ENCODE data around the gene GJB5.
"Not testable (repeated sequence)": the region's sequence is repeated elsewhere in the genome, so short reads cannot be mapped to it uniquely, and the experiment has no call there.

Gene GJB5

GRCh38 chr1:34754964-34755637, at the start of gene GJB5:
Gene GJB5, plus strand, starts transcription at chr1:34755047. Its CDS starts 2,284 bp downstream, at chr1:34757331.
- no peak for DNase-seq

GRCh38 chr1:34705077-34705476, 49.8 kb upstream of the GJB5 start:
- no peak for DNase-seq

- DNase-seq, result no peak
Measured at GRCh38 chr1:34708106-34708505, 46.7 kb upstream of the GJB5 start.

- no peak for DNase-seq
Measured at GRCh38 chr1:34709547-34709946, 45.3 kb upstream of the GJB5 start.

- no peak for DNase-seq
Measured at GRCh38 chr1:34710812-34711211, 44.0 kb upstream of the GJB5 start.

GRCh38 chr1:34711485-34711884, 43.4 kb upstream of the GJB5 start:
- DNase-seq, result no peak

- no peak for DNase-seq
Measured at GRCh38 chr1:34712007-34712688, 42.7 kb upstream of the GJB5 start.

- no peak for DNase-seq
Measured at GRCh38 chr1:34713443-34713842, 41.4 kb upstream of the GJB5 start.

GRCh38 chr1:34714386-34714785, 40.5 kb upstream of the GJB5 start:
- DNase-seq, result no peak

GRCh38 chr1:34715139-34715538, 39.7 kb upstream of the GJB5 start:
- DNase-seq, result no peak

- no peak for DNase-seq
Measured at GRCh38 chr1:34721241-34721640, 33.6 kb upstream of the GJB5 start.

- DNase-seq, result no peak
Measured at GRCh38 chr1:34721646-34722355, 33.0 kb upstream of the GJB5 start.

- no peak for DNase-seq
Measured at GRCh38 chr1:34726861-34727260, 28.0 kb upstream of the GJB5 start.

GRCh38 chr1:34730485-34730884, 24.4 kb upstream of the GJB5 start:
- DNase-seq, result no peak

- DNase-seq, result not testable (repeated sequence)
Measured at GRCh38 chr1:34732831-34733230, 22.0 kb upstream of the GJB5 start.

GRCh38 chr1:34736692-34737091, 18.2 kb upstream of the GJB5 start:
- no peak for DNase-seq

GRCh38 chr1:34737236-34737635, 17.6 kb upstream of the GJB5 start:
- DNase-seq, result not testable (repeated sequence)

GRCh38 chr1:34739613-34740012, 15.2 kb upstream of the GJB5 start:
- no peak for DNase-seq

- no peak for DNase-seq
Measured at GRCh38 chr1:34740161-34740868, 14.5 kb upstream of the GJB5 start.

GRCh38 chr1:34742667-34743270, 12.1 kb upstream of the GJB5 start:
- peak; percentile 78 for DNase-seq

- DNase-seq, result no peak
Measured at GRCh38 chr1:34743775-34744174, 11.1 kb upstream of the GJB5 start.

- no peak for DNase-seq
Measured at GRCh38 chr1:34744851-34745250, 10.0 kb upstream of the GJB5 start.

- DNase-seq, result no peak
Measured at GRCh38 chr1:34745666-34746065, 9.2 kb upstream of the GJB5 start.

All from stimulated activated CD4-positive, alpha-beta T cell treated with anti-CD3 and anti-CD28 coated beads, Interleukin-1b, Interleukin-23, amount 100 ng/mL, for 48 hours (primary cell).